GM18519 (cell line): Measurements from ENCODE around the gene ZNF649.

Experiments
- ATAC-seq: cut with Tn5 transposase; IDR thresholded peaks from one replicate; pipeline ENCODE4 v1.9.1; 2021; ENCODE audit warnings: mild to moderate bottlenecking, moderate library complexity; ENCODE audit not compliant: unreplicated experiment, low FRiP score

ZNF649 gene

GRCh38 chr19:51889934-51890333, 14.9 kb downstream of the ZNF649 start:
- ATAC-seq = no peak

DNA sequence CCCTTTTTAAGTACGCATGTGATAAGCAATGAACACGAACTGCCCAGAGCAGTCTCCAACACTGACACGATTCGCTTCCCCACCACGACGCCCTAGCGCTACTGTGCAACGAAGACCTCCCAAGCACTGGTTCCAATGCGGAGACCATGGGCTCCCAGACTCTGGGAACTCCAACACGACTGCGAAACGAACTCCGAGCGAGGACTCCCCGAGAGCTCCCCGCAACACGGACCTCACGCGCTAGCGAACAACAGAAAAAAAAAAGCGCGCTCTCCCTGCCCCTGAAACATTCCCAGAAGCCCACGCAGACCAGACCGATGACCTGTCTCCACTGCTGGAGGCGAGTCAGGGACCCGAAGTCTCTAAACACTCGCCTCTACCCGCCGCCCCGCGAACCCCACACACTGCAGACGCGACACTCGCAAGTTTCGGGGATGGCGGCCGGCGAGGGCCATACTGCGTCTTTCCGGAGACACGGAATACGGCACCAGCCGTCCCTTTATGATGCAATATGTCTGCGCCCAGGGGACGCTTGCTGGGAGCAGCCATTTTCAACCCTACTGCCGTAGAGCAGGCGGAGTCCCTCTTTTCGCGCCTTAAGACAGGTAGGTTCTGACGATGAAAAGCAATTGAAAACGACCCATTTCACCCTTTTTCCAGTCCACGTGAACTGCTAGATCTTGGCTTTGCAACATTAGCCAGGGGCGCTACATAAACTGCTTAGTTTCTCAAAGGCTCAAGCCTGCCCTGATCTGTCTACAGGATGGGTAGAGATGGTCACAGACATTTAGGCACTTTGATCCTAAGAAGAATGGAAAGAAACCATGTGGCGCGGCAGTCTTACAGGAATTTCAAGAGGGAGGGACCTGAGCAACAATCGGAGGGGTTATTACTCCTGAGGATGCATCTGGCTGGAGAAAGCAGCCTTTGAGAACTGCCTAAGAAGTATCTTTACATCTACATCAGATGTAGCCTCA, 17.0 kb downstream of the ZNF649 start, which contains the start of gene ZNF577:
ZNF577 (minus strand) TSS at position 430 of the 977 bp plus-strand sequence. CDS start 7,569 bp downstream, outside the sequence.
- ATAC-seq = no peak

DNA sequence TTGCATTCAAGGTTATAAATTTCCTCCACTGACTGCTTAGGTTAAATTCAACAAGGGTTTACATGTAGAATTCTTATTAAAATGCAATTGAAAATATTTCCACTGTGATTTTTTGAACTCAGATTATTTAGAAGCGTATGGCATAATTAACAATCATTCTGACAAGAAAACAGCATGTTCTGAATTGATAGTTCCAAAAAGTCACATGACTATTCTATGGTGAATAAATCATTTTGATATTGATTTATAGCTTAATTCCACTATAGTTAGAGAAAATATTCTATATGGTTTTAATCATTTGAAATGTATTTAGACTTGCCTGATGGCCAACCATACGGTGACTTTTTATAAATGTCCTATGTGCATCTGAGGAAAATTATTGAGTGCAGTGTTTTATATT, 20.1 kb downstream of the ZNF649 start:
- ATAC-seq = no peak

GRCh38 chr19:51882518-51882917, 22.3 kb downstream of the ZNF649 start:
- no peak for ATAC-seq

- no peak for ATAC-seq
Measured at GRCh38 chr19:51873097-51873496, 31.7 kb downstream of the ZNF649 start.

DNA sequence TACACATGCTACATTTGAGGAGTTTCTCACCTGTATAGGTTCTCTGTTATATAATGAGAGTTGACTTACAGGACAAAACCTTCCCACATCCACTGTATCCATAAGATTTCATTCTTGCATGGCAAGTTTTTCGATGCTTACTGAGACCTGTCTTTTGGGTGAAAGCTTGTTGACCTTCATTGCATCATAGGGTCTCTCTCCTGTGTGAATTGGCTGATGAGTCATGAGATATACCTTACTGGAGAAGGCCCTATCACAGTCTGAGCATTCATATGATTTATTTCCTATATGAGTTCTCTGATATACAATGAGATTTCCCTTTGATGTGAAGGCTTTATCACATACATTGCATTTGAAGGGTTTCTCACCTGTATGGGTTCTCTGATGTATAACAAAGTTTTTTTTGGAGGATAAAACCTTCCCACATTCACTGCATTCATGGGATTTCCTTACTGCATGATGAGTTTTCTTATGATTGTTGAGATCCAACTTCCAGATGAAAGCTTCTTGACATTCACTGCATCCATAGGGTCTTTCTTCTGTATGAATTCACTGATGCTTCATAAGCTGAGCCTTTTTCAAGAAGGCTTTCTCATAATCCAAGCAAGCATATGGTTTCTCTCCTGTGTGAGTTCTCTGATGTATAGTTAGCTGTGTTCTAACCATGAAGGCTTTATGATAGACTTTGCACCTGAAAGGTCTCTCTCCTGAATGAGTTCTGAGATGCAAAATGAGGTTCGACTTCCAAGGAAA, 42.8 kb downstream of the ZNF649 start:
- no peak for ATAC-seq
